Kidney epithelial cell (primary cell): ENCODE results near the gene BNC2. TPM values are rescaled to one million over a fixed set of nuclear protein-coding genes. Genes with fewer than 3 reads are reported as not detected.

Experiments used
- DNase-seq: peaks from one replicate; pipeline ENCODE4 v3.0.0-alpha.2; 2010; ENCODE audit warnings: low read depth
- H3K27me3 ChIP-seq: 2 replicates; pipeline ENCODE4 v1.6.0; 2011; ENCODE audit warnings: low read length; ENCODE audit not compliant: control insufficient read depth, insufficient read depth
- H3K36me3 ChIP-seq: 2 replicates; pipeline ENCODE4 v1.5.1; 2011; ENCODE audit warnings: low read length; ENCODE audit not compliant: control insufficient read depth, insufficient read depth
- H3K4me3 ChIP-seq: 2 replicates; pipeline ENCODE4 v1.5.1; 2011; ENCODE audit warnings: low read depth, mild to moderate bottlenecking, control low read depth, low read length
- total RNA-seq: library from RNA; depleted of rRNA; stranded (reverse); fragments of >200 nt; gene quantifications from 2 replicates; pipeline ENCODE4 v1.2.3, GENCODE V29; 2015
- TF ChIP-seq, protein P1 (sequence below): IDR thresholded peaks from 2 replicates; pipeline ENCODE4 v1.5.1; 2011; ENCODE audit warnings: mild to moderate bottlenecking, moderate library complexity, low read length, control low read depth, inconsistent platforms; ENCODE audit not compliant: insufficient read depth, poor library complexity, severe bottlenecking

BNC2 gene
- total RNA-seq, 1 donor from 2014 or later, result 1.5 TPM

DNA sequence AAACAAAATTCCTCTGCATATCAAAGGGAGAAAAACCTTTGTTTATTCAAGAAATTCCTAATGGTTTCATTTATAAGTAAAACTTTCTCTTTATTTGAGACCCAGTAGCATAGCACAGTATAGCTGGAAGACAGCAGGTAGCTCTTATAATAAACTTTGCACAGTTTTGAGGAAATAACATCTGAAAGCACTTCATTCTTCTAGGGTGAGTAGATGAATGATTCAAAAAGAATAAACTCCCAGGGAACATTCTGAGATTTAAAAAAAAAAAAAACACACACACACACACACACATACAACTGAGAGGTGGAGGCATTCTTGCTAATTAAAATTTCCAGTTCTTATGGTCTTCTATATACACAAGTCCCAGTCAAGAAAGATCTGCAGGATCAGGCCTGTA, 197.3 kb downstream of the BNC2 start:
- TF ChIP-seq, protein P1, sequence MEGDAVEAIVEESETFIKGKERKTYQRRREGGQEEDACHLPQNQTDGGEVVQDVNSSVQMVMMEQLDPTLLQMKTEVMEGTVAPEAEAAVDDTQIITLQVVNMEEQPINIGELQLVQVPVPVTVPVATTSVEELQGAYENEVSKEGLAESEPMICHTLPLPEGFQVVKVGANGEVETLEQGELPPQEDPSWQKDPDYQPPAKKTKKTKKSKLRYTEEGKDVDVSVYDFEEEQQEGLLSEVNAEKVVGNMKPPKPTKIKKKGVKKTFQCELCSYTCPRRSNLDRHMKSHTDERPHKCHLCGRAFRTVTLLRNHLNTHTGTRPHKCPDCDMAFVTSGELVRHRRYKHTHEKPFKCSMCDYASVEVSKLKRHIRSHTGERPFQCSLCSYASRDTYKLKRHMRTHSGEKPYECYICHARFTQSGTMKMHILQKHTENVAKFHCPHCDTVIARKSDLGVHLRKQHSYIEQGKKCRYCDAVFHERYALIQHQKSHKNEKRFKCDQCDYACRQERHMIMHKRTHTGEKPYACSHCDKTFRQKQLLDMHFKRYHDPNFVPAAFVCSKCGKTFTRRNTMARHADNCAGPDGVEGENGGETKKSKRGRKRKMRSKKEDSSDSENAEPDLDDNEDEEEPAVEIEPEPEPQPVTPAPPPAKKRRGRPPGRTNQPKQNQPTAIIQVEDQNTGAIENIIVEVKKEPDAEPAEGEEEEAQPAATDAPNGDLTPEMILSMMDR, result no peak
- Histone ChIP-seq H3K36me3 (no peaks in the 10 kb centered on the region), H3K4me3 (no peak overlapping the region), H3K27me3 (no peaks in the 10 kb centered on the region)
- no peak for DNase-seq

DNA sequence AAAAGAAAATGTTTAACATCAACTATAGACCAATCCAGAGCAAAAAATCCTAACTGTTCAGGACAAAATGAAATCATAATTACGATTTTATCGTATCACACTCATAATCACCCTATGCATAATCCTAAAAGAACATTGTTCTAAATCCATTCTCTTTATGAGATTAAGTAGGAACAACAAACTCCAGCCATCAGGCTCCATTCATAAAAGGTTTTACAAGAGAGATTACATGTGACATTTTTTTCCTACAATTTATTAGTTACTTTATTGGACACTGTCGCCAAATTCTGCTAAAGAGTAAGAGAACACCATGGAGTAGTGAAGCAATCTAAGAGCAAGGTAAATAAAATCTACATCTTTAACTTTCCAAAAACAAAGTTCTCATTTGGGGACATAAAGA, 198.0 kb downstream of the BNC2 start:
- DNase-seq, result no peak
- TF ChIP-seq, protein P1, result no peak
- H3K36me3 ChIP-seq, result no peaks in the 10 kb centered on the region
- no peak overlapping the region for H3K4me3 ChIP-seq
- no peaks in the 10 kb centered on the region for H3K27me3 ChIP-seq

DNA sequence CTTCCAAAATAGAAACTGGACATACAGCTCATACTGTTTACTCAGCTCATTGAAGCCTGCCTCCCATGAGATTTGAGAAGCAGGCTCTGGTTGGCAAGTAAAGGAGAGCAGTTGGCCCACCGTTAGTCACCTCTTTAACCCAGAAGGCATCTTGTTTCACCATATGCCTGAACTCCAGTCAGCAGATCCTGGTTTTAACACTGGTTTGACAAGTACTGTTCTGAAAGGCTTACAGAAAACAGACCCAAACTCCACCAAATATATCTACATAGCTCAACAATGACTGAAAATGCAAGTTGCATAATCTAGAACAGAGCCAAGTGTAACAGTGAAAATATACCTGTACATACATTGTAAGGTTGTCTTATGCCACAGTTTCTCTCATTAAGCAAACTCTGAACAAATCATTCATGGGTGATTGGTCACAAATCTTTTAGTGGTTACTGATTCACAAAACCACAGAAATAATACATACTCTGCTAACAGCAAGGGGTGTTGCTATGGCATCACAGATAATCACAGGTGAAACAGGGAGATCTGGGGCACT, 198.8 kb downstream of the BNC2 start:
- DNase-seq, result peak; percentile 89
- no peaks in the 10 kb centered on the region for H3K36me3 ChIP-seq
- TF ChIP-seq, protein P1, result no peak
- H3K27me3 ChIP-seq, result no peaks in the 10 kb centered on the region
- H3K4me3 ChIP-seq, result no peak overlapping the region

DNA sequence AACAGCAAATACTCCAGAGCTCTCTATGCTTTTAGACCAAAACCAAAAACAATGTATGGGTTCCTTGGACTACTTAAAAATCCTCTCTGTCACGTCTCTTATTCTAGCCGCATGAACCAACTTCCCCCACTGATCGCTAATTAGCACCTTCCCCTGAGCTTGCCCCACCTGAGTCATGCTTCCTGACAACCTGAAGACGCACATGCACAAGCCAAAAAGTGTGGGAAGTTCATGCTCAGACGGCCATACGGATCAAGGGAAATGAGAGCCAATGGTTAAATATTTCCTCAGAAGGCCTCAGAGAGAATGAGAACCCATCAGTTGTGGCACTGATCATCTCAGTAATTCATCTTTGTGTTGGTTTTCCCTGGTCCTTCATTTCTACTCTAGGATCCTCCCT, 199.7 kb downstream of the BNC2 start:
- DNase-seq, result no peak
- Histone ChIP-seq H3K36me3 (no peaks in the 10 kb centered on the region), H3K27me3 (no peaks in the 10 kb centered on the region), H3K4me3 (no peak overlapping the region)
- TF ChIP-seq, protein P1, result no peak

DNA sequence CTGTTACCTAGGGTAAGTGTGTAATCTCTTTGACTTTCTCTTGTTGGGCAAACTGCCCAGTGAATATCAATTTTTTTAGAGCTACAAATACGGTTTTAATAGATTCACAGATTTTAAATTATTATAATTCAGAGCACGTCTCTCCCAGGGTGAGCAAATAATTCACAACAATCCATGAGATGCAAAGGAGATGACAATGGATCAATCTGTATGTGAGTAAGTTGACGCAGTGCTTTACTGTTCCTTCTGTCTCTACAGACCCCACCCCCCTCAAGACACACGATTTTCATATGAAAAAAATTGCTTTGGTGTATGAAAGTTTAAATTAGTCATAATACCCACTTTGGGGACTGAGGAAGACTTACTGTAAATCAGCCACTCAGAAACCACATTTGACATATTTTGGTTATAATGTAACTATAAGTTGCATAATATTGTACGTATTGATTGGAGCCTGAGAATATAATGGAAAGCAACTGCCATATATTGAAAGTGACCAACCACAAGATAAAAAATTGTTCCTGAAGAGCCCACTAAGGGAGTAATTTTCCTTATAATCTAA, 201.7 kb downstream of the BNC2 start:
- H3K36me3 ChIP-seq, result no peaks in the 10 kb centered on the region
- TF ChIP-seq, protein P1, result no peak
- no peak for DNase-seq
- H3K27me3 ChIP-seq, result no peaks in the 10 kb centered on the region
- H3K4me3 ChIP-seq, result no peak overlapping the region

DNA sequence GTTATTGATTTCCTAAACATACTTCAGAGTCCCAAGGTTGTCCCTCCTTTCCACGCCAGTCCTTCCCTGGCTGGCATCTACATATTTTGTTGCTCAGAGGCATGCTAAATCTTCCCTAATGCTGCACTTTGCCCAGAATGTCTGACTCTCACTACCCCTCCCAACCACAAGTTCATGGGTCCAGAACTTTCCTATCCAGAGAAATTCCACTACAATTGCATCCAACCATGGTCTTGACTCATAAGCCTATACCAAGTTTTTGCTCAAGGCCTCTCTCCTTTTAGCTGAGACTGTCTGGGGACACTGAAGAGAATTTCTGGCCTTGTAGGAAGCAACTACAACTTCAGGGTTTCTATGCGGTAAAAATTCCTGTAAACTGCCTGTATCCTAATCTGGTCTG, 206.3 kb downstream of the BNC2 start:
- no peak overlapping the region for H3K4me3 ChIP-seq
- DNase-seq, result no peak
- no peaks in the 10 kb centered on the region for H3K36me3 ChIP-seq
- no peaks in the 10 kb centered on the region for H3K27me3 ChIP-seq
- TF ChIP-seq, protein P1, result no peak
